ENCODE results near the gene ZGRF1. TPM values are rescaled to one million over a fixed set of nuclear protein-coding genes. Genes with fewer than 3 reads are reported as not detected.
"Not testable (repeated sequence)": the region's sequence is repeated elsewhere in the genome, so short reads cannot be mapped to it uniquely, and the experiment has no call there.

ZGRF1 gene
- total RNA-seq, 1 donor from 2014 or later: 7.1 TPM

DNA sequence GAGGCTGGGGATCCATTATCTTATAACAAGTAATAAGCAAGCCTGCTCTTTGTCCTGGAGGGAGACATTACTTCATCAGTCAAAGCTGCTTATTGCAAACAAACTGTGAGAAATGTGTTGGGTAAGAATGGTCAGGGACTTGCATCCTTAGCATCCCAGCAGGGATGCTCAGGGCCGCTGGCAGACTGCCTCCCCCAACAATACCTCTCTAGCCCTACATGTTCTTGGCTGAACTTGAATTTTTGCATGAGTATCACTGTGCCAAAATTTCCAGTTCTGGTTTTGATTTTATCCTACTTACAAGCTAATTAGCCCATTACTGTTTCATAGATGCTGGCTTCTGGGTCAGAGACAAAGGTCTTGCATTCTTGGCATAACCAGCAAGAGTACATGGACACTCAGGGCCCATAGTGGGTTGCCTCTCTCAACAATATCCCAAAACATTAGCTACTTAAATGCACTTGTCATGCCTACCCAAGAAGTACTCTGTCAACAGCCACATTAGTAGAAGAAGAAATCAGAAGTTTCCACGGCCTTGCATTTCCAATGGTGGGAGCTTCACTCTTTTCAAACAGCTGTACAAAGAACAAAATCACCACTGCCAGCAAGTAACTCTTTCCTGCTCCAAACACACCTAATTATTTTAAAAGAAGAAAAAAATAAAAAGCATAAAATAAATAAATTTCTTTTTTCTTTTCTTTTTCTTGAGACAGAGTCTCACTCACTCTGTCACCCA is 78.9 kb downstream of the ZGRF1 start:
- no peak for DNase-seq (ENCODE audit: low read depth)
- H3K4me3 ChIP-seq (ENCODE audit: low read depth, low read length): no peak overlapping the region
- TF ChIP-seq, protein P1, sequence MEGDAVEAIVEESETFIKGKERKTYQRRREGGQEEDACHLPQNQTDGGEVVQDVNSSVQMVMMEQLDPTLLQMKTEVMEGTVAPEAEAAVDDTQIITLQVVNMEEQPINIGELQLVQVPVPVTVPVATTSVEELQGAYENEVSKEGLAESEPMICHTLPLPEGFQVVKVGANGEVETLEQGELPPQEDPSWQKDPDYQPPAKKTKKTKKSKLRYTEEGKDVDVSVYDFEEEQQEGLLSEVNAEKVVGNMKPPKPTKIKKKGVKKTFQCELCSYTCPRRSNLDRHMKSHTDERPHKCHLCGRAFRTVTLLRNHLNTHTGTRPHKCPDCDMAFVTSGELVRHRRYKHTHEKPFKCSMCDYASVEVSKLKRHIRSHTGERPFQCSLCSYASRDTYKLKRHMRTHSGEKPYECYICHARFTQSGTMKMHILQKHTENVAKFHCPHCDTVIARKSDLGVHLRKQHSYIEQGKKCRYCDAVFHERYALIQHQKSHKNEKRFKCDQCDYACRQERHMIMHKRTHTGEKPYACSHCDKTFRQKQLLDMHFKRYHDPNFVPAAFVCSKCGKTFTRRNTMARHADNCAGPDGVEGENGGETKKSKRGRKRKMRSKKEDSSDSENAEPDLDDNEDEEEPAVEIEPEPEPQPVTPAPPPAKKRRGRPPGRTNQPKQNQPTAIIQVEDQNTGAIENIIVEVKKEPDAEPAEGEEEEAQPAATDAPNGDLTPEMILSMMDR (conservative IDR thresholded peaks at IDR 0.05; ENCODE audit: low read depth, low read length): no peak

DNA sequence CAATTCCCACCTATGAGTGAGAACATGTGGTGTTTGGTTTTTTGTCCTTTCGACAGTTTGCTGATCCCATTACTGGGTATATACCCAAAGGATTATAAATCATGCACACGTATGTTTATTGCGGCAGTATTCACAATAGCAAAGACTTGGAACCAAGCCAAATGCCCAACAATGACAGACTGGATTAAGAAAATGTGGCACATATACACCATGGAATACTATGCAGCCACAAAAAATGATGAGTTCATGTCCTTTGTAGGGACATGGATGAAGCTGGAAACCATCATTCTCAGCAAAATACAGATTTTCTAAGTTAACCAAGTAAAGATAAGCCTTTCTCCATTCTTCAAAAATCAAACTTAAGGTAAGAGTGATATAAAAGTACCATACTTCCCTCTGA is 82.4 kb downstream of the ZGRF1 start:
- not testable (repeated sequence) for DNase-seq (ENCODE audit: low read depth); H3K4me3 ChIP-seq (ENCODE audit: low read depth, low read length)

DNA sequence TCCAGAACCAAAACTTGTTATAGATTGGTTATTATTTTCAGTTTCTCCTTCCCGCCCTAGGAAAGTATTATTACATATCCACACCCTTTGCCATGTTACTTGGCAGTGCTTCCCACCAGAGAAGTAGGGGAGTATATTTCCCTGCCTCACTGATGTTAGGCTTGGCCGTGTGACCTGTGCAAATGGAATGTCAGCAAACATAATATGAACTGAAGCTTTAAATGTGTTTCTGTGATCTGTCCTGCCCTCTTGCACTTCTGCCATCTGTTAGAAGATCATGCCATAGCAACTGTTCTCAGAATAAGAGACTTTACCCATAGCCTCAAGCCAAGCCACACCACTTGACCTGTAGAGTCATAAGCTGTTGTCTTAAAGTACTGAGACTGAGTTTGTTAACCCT is 84.0 kb downstream of the ZGRF1 start:
- no peak overlapping the region for H3K4me3 ChIP-seq (ENCODE audit: low read depth, low read length)
- peak; percentile 44 for DNase-seq (ENCODE audit: low read depth)
- TF ChIP-seq, protein P1 (conservative IDR thresholded peaks at IDR 0.05; ENCODE audit: low read depth, low read length): no peak

DNA sequence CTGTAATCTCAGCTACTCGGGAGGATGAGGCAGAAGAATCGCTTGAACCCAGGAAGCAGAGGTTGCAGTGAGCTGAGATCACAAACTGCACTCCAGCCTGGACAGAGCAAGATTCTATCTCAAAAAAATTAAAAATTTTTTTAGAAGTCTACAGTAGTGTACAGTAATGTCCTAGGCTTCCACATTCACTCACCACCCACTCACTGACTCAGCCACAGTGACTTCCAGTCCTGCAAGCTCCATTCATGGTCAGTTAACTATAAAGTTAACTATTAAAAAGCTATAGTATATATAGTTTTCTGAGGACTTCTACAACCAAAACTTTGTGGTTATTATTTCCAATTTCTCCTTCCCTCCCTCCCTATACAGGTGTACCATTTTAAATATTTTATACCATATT is 86.0 kb downstream of the ZGRF1 start:
- TF ChIP-seq, protein P1 (conservative IDR thresholded peaks at IDR 0.05; ENCODE audit: low read depth, low read length): no peak
- peak; percentile 48 for DNase-seq (ENCODE audit: low read depth)
- no peak overlapping the region for H3K4me3 ChIP-seq (ENCODE audit: low read depth, low read length)

DNA sequence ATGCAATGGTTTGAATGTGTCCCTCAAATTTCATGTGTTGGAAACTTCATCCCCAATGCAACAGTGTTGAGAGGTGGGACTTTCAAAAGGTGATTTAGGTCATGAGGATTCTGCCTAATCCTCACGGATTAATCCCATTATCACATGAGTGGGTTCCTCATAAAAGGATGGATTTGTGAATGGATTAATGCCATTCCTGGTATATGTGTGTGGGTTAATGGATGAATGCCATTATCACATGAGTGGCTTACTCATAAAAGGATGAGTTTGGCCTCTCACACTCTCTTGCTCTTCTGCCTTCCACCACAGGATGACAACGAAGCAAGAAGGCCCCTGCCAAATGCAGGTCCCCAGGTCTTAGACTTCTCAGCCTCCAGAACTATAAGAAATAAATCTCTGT is 90.2 kb downstream of the ZGRF1 start:
- no peak overlapping the region for H3K4me3 ChIP-seq (ENCODE audit: low read depth, low read length)
- DNase-seq (ENCODE audit: low read depth): no peak
- TF ChIP-seq, protein P1 (conservative IDR thresholded peaks at IDR 0.05; ENCODE audit: low read depth, low read length): no peak

DNA sequence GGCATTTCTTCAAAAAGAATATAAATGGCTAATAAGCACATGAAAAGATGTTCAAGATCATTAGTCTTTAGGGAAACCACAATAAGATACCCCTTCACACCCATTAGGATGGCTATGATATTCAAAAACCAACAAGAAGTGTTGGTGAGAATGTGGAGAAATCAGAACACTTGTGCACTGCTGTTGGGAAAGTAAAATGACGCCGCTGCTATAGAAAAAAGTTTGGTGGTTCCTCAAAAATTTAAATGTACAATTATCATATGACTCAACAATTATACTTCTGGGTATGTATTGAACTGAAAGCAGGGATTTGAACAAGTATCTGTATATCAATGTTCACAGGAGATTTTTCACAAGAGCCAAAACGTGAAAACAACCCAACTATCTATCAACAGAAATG is 91.4 kb downstream of the ZGRF1 start:
- no peak for DNase-seq (ENCODE audit: low read depth)
- TF ChIP-seq, protein P1 (conservative IDR thresholded peaks at IDR 0.05; ENCODE audit: low read depth, low read length): no peak
- no peak overlapping the region for H3K4me3 ChIP-seq (ENCODE audit: low read depth, low read length)

DNA sequence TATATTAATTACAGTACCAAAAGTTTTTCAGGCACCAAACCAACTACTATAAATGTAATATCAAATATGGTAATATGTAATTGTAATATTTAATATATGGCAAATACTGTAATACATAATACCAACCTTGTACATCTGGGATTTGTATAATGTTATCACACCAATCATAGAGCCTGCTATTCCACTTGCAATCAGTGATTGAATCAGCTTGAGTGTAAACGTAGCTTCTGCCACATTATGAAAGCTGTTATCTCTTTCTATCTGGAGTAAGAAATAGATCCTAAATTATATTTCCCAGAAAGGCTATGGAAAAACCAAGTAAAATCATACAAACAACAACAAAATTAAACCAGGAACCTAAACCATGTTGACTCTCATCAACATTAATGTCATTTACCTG is 96.0 kb downstream of the ZGRF1 start:
- TF ChIP-seq, protein P1 (conservative IDR thresholded peaks at IDR 0.05; ENCODE audit: low read depth, low read length): no peak
- no peak overlapping the region for H3K4me3 ChIP-seq (ENCODE audit: low read depth, low read length)
- DNase-seq (ENCODE audit: low read depth): no peak

Data from epithelial cell of proximal tubule (primary cell).